ENCODE data around the gene GPRIN1.

DNA sequence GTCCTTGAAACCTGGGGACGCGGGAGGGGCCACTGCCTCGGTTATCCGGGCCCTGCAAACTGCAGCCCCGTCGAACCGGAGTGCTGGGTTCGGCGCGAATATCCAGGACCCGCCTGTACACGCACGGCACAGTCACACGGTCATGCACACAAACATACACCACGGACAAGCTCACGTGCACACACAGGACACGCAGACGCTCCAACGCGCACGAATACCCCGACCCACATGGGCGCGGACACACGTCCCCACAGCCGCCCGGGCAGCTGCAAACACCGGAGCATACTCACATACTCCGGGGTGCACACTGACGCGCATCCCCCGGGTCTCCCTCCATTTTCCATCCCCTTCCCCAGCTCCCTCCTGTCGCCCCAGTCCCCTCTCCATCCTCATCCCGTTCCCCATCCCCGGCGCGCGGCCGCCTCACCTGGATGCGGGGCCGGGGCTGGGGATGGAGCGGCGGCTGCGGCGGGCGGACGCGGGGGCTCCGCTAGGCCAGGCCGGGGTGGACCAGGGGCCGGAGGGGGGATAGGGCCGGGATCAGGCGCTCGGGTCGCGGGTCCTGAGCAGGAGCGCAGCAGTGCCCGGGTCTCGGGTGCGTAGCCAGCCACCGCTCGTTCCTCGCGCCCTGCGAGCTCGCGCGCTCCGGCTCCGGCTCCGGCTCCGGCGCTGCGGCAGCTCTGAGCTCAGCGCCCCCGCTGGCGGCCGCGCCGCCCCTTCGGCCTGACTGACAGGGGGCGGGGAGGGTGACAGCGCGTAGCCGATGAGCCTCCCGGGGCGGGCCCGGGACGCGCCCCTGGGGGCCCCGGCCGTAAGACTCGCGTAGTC, 20.1 kb upstream of the GPRIN1 start, which contains the start of the genes EIF4E1B and SNCB:
- TF ChIP-seq, protein P1, sequence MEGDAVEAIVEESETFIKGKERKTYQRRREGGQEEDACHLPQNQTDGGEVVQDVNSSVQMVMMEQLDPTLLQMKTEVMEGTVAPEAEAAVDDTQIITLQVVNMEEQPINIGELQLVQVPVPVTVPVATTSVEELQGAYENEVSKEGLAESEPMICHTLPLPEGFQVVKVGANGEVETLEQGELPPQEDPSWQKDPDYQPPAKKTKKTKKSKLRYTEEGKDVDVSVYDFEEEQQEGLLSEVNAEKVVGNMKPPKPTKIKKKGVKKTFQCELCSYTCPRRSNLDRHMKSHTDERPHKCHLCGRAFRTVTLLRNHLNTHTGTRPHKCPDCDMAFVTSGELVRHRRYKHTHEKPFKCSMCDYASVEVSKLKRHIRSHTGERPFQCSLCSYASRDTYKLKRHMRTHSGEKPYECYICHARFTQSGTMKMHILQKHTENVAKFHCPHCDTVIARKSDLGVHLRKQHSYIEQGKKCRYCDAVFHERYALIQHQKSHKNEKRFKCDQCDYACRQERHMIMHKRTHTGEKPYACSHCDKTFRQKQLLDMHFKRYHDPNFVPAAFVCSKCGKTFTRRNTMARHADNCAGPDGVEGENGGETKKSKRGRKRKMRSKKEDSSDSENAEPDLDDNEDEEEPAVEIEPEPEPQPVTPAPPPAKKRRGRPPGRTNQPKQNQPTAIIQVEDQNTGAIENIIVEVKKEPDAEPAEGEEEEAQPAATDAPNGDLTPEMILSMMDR (conservative IDR thresholded peaks at IDR 0.05 in 1 of 2, IDR thresholded peaks at IDR 0.05 in 1 of 2; ENCODE audit: low read depth in 1 of 2, low read length in 2 of 2) = no peak
- TF ChIP-seq EZH2 (IDR thresholded peaks at IDR 0.05; ENCODE audit: low read length, missing control alignments) = peak; percentile 94

All from fibroblast of lung (primary cell).